Duodenal mucosa (tissue), 2 donors: Measurements from ENCODE around the gene GOLGB1.

ENCODE experiments used
- H3K27ac ChIP-seq: one replicate; pipeline ENCODE4 v1.7.0; 2013; ENCODE audit warnings: low read depth, low read length
- H3K27me3 ChIP-seq, 2 donors: one replicate each; pipeline ENCODE4 v1.7.0; 2013; ENCODE audit warnings: low read length in 2 of 2, control low read depth in 1 of 2; ENCODE audit not compliant: insufficient read depth in 2 of 2, control insufficient read depth in 1 of 2
- H3K36me3 ChIP-seq, 2 donors: one replicate each; pipeline ENCODE4 v1.7.0; 2013; ENCODE audit warnings: low read length in 2 of 2, control low read depth in 1 of 2; ENCODE audit not compliant: insufficient read depth in 2 of 2, control insufficient read depth in 1 of 2
- H3K4me1 ChIP-seq, 2 donors: one replicate each; pipeline ENCODE4 v1.7.0; 2013; ENCODE audit warnings: low read length in 2 of 2, control low read depth in 1 of 2; ENCODE audit not compliant: insufficient read depth in 2 of 2, control insufficient read depth in 1 of 2
- H3K4me3 ChIP-seq, 2 donors: one replicate each; pipeline ENCODE4 v1.7.0; 2013; ENCODE audit warnings: low read length in 2 of 2, low read depth in 1 of 2
- H3K9ac ChIP-seq, 2 donors: one replicate each; pipeline ENCODE4 v1.7.0; 2013; ENCODE audit warnings: low read length in 2 of 2, low read depth in 1 of 2
- H3K9me3 ChIP-seq, 2 donors: one replicate each; pipeline ENCODE4 v1.7.0; 2013; ENCODE audit warnings: low read length in 2 of 2, control low read depth in 1 of 2; ENCODE audit not compliant: control insufficient read depth in 1 of 2

Gene GOLGB1

DNA sequence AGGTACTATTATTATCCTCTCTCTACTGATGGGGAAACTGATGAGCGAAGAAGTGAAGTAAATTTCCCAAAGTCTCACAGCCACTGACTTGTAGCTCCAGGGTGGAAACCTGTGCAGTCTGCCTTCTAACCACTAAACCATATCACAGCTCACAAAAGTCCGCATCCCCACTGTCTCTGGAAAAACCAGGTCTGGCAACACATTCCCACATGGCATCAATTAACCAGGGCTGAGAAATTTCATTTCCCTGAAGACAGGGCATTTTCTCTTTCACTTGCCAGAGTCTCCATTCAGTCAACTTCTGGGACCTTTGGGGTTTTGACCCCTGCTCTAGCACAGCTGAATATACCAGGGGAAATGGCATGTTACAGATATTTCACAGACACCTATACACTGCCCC is 129.8 kb downstream of the GOLGB1 start:
- no peak overlapping the region for H3K27ac ChIP-seq

More for the DNA sequence above, 129.8 kb downstream of the GOLGB1 start:
- no peaks in the 10 kb centered on the region for H3K27me3 ChIP-seq
- no peaks in the 10 kb centered on the region for H3K4me1 ChIP-seq
- H3K4me3 ChIP-seq = no peak overlapping the region
- no peak overlapping the region for H3K9ac ChIP-seq
- no peaks in the 10 kb centered on the region for H3K9me3 ChIP-seq
- H3K36me3 ChIP-seq = no peaks in the 10 kb centered on the region
